Pons (tissue), 1 donor: ENCODE measurements around the gene PARVA.
"Not testable (repeated sequence)": the region's sequence is repeated elsewhere in the genome, so short reads cannot be mapped to it uniquely, and the experiment has no call there.

ENCODE experiments used
- DNase-seq: peaks from one replicate; pipeline ENCODE4 v3.0.0-alpha.2; 2016; ENCODE audit warnings: low spot score

The PARVA gene

GRCh38 chr11:12503886-12504285 lies 126.5 kb downstream of the PARVA start:
- no peak for DNase-seq

GRCh38 chr11:12505183-12505582 lies 127.8 kb downstream of the PARVA start:
- no peak for DNase-seq

- DNase-seq, result no peak
Observed at GRCh38 chr11:12506404-12506921, 129.1 kb downstream of the PARVA start.

GRCh38 chr11:12507391-12507790 lies 130.0 kb downstream of the PARVA start:
- no peak for DNase-seq

GRCh38 chr11:12508151-12508751 lies 130.9 kb downstream of the PARVA start:
- no peak for DNase-seq

- no peak for DNase-seq
Observed at GRCh38 chr11:12509371-12509770, 132.0 kb downstream of the PARVA start.

GRCh38 chr11:12512132-12512531 lies 134.8 kb downstream of the PARVA start:
- no peak for DNase-seq

GRCh38 chr11:12512826-12513395 lies 135.5 kb downstream of the PARVA start:
- no peak for DNase-seq

GRCh38 chr11:12516387-12517105 lies 139.2 kb downstream of the PARVA start:
- no peak for DNase-seq

GRCh38 chr11:12517306-12517705 lies 139.9 kb downstream of the PARVA start:
- DNase-seq, result no peak

GRCh38 chr11:12517741-12518140 lies 140.4 kb downstream of the PARVA start:
- DNase-seq, result no peak

- DNase-seq, result no peak
Observed at GRCh38 chr11:12518606-12519385, 141.4 kb downstream of the PARVA start.

- no peak for DNase-seq
Observed at GRCh38 chr11:12520054-12520453, 142.7 kb downstream of the PARVA start.

GRCh38 chr11:12520576-12520975 lies 143.2 kb downstream of the PARVA start:
- DNase-seq, result not testable (repeated sequence)

GRCh38 chr11:12523180-12523924 lies 146.0 kb downstream of the PARVA start:
- DNase-seq, result no peak

GRCh38 chr11:12524865-12525264 lies 147.5 kb downstream of the PARVA start:
- DNase-seq, result no peak

- DNase-seq, result no peak
Observed at GRCh38 chr11:12525466-12526055, 148.2 kb downstream of the PARVA start.

- DNase-seq, result no peak
Observed at GRCh38 chr11:12526789-12527188, 149.4 kb downstream of the PARVA start.

GRCh38 chr11:12528487-12528886 lies 151.1 kb downstream of the PARVA start:
- no peak for DNase-seq

- DNase-seq, result no peak
Observed at GRCh38 chr11:12529041-12529440, 151.7 kb downstream of the PARVA start.

GRCh38 chr11:12529793-12530192 lies 152.4 kb downstream of the PARVA start:
- no peak for DNase-seq
